ENCODE results near the gene MILR1. TPM values are rescaled to one million over a fixed set of nuclear protein-coding genes. Genes with fewer than 3 reads are reported as not detected.
"Not testable (repeated sequence)": the region's sequence is repeated elsewhere in the genome, so short reads cannot be mapped to it uniquely, and the experiment has no call there.

Gene MILR1
- total RNA-seq, 1 donor from 2014 or later, result not detected

DNA sequence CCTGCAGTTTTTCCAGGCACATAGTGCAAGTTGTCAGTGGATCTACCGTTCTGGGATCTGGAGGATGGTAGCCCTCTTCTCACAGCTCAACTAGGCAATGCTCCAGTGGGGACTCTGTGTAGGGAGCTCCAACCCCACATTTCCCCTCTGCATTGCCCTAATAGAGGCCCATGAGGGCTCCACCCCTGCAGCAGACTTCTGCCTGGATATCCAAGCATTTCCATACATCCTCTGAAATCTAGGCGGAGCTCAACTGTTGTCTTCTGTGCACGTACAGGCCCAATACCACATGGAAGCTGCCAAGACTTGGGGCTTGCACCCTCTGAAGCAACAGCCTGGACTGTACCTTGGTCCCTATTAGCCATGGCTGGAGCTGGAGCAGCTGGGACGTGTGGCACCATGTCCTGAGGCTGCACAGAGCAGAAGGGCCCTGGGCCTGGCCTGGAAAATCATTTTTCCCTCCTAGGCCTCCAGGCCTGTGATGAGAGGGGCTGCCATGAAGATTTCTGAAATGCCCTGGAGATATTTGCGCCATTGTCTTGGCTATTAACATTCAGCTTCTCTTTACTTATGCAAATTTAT is 10.9 kb upstream of the MILR1 start:
- TF ChIP-seq, protein P1, sequence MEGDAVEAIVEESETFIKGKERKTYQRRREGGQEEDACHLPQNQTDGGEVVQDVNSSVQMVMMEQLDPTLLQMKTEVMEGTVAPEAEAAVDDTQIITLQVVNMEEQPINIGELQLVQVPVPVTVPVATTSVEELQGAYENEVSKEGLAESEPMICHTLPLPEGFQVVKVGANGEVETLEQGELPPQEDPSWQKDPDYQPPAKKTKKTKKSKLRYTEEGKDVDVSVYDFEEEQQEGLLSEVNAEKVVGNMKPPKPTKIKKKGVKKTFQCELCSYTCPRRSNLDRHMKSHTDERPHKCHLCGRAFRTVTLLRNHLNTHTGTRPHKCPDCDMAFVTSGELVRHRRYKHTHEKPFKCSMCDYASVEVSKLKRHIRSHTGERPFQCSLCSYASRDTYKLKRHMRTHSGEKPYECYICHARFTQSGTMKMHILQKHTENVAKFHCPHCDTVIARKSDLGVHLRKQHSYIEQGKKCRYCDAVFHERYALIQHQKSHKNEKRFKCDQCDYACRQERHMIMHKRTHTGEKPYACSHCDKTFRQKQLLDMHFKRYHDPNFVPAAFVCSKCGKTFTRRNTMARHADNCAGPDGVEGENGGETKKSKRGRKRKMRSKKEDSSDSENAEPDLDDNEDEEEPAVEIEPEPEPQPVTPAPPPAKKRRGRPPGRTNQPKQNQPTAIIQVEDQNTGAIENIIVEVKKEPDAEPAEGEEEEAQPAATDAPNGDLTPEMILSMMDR (conservative IDR thresholded peaks at IDR 0.05), result no peak
- Mint-ChIP-seq H3K27ac (no peak overlapping the region), H3K4me1 (ENCODE audit: unreplicated experiment) (peaks cover 5% of the 10 kb centered on the region), H3K36me3 (no peaks in the 10 kb centered on the region), H3K27me3 (no peaks in the 10 kb centered on the region), H3K4me3 (no peak overlapping the region), H3K9me3 (peaks cover 13% of the 10 kb centered on the region)
- no peak for DNase-seq (ENCODE audit: extremely low spot score, unreplicated experiment)

DNA sequence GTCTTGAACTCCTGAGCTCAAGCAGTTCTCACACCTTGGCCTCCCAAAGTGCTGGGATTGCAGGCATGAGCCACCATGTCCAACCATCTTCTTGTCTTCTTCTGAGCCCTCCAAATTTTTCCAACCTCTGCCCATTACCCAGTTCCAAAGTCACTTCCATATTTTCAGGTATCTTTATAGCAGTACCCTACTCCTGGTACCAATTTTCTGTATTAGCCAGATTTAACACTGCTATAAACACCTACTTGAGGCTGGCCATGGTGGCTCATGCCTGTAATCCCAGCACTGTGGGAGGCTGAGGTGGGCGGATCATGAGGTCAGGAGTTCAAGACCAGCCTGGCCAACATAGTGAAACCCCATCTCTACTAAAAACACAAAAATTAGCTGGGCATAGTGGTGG is 9.4 kb upstream of the MILR1 start:
- H3K36me3 Mint-ChIP-seq; H3K27ac Mint-ChIP-seq; DNase-seq (ENCODE audit: extremely low spot score, unreplicated experiment); H3K4me3 Mint-ChIP-seq; H3K27me3 Mint-ChIP-seq; H3K4me1 Mint-ChIP-seq (ENCODE audit: unreplicated experiment): not testable (repeated sequence)
- H3K9me3 Mint-ChIP-seq, result peaks cover 13% of the 10 kb centered on the region

DNA sequence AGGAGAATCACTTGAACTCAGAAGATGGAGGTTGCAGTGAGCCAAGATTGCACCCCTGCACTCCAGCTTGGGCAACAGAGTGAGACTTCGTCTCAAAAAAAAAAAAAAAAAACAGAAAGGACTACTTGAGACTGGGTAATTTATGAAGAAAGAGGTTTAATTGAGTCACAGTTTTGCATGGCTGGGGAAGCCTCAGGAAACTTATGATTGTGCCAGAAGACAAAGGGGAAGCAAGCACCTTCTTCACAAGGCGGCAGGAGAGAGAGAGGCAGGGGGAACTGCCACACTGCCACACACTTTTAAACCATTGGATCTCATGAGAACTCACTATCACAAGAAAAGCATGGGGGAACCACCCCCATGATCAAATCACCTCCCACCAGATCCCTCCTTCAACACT is 9.0 kb upstream of the MILR1 start:
- Mint-ChIP-seq H3K9me3 (peaks cover 13% of the 10 kb centered on the region), H3K36me3 (no peaks in the 10 kb centered on the region), H3K27me3 (no peaks in the 10 kb centered on the region), H3K27ac (no peak overlapping the region), H3K4me1 (ENCODE audit: unreplicated experiment) (peaks cover 5% of the 10 kb centered on the region), H3K4me3 (no peak overlapping the region)
- TF ChIP-seq, protein P1 (conservative IDR thresholded peaks at IDR 0.05), result no peak
- DNase-seq (ENCODE audit: extremely low spot score, unreplicated experiment), result no peak

DNA sequence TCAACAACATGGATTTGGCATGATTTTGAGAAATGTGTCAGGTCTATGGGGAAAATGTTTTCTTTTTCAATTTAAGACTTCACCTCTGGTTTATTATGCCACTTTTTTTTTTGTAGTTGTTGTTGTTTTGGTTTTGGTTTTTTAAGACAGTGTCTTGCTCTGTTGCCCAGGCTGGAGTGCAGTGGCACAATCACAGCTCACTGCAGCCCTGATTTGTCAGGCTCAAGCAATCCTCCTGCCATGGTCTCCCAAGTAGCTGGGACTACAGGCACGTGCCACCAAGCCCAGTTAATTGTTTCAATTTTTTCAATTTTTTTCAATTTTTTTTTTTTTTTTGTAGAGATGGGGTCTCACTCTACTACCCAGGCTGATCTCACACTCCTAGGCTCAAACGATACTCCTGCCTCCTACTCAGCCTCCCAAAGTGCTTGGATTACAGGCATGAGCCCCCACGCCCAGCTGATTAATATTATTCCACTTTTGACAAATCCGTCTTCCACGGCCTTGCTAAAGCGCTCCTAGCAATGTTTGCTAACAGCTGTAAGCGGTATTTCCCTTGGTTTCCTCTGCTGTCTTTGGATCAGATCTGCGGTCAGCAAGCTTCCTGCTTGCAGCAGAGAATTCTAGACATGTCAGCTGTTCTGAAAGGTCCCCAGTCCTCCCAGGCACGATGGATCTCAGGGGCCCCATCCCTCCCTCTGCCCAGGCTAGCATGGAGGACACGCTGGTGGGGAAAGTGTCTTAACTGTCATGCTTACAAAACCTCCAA is 7.0 kb upstream of the MILR1 start:
- H3K27ac Mint-ChIP-seq, result no peak overlapping the region
- H3K4me1 Mint-ChIP-seq (ENCODE audit: unreplicated experiment), result peaks cover 5% of the 10 kb centered on the region
- DNase-seq (ENCODE audit: extremely low spot score, unreplicated experiment), result no peak
- no peaks in the 10 kb centered on the region for H3K36me3 Mint-ChIP-seq
- TF ChIP-seq, protein P1 (conservative IDR thresholded peaks at IDR 0.05), result no peak
- H3K27me3 Mint-ChIP-seq, result no peaks in the 10 kb centered on the region
- H3K4me3 Mint-ChIP-seq, result no peak overlapping the region
- H3K9me3 Mint-ChIP-seq, result peaks cover 11% of the 10 kb centered on the region

DNA sequence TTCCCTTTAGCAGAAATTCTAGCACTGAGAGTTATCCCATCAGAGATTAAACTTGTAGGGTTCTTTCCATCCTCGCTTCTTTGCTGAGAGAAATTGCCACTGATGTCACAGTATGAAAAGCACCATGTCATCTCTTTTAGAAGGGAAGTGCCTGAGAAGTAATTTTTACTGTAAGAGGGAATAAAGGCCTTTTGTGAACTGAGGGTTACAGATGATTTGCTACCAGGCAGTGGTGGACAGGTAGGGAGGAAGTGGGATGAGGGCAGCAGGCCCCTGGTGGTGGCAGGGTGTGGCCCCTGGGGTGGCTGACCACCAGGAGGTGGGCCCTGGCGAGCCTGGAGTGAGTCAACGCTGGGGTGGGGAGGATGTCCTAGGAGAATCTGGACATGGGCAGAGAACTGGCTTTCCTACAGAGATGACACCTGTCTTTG is 6.4 kb upstream of the MILR1 start:
- Mint-ChIP-seq H3K4me1 (ENCODE audit: unreplicated experiment) (peaks cover 5% of the 10 kb centered on the region), H3K27ac (no peak overlapping the region), H3K4me3 (no peak overlapping the region), H3K27me3 (no peaks in the 10 kb centered on the region), H3K9me3 (peaks cover 8% of the 10 kb centered on the region), H3K36me3 (no peaks in the 10 kb centered on the region)
- TF ChIP-seq, protein P1 (conservative IDR thresholded peaks at IDR 0.05), result no peak
- no peak for DNase-seq (ENCODE audit: extremely low spot score, unreplicated experiment)

DNA sequence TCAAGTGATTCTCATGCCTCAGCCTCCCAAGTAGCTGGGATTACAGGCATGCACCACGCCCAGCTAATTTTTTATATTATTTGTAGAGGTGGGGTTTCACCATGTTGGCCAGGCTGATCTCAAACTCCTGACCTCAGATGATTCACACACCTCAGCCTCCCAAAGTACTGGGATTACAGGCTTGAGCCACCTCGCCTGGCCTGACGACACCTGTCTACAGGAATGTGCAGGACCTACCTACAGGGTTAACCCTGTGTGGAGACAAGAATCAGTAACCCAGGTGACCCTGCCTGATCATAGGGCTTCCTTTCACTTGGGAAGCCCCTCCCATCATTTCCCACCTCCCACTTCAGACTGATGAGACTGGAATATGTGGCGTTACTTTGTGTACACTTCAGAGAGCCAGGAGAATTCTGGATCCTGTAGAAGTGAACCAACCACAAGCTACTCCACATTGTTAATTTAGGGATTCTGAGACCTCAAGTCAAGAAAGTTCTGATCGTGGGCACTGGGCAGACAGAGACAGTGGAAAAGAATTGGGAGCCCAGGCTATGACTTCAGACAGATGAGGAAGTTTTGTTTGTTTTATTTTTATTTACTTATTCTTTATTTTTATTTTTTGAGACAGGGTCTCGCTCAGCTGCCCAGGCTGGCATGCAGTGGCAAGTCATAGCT is 5.7 kb upstream of the MILR1 start:
- H3K4me1 Mint-ChIP-seq (ENCODE audit: unreplicated experiment), result peaks cover 5% of the 10 kb centered on the region
- H3K36me3 Mint-ChIP-seq, result no peaks in the 10 kb centered on the region
- H3K27ac Mint-ChIP-seq, result no peak overlapping the region
- peaks cover 8% of the 10 kb centered on the region for H3K9me3 Mint-ChIP-seq
- H3K27me3 Mint-ChIP-seq, result no peaks in the 10 kb centered on the region
- H3K4me3 Mint-ChIP-seq, result no peak overlapping the region
- TF ChIP-seq, protein P1 (conservative IDR thresholded peaks at IDR 0.05), result no peak
- no peak for DNase-seq (ENCODE audit: extremely low spot score, unreplicated experiment)
